ENCODE measurements around the gene LHFPL2. TPM values are rescaled to one million over a fixed set of nuclear protein-coding genes. Genes with fewer than 3 reads are reported as not detected.

Gene LHFPL2
- total RNA-seq, 2 donors from 2014 or later, result 15.5 to 18.7 TPM

DNA sequence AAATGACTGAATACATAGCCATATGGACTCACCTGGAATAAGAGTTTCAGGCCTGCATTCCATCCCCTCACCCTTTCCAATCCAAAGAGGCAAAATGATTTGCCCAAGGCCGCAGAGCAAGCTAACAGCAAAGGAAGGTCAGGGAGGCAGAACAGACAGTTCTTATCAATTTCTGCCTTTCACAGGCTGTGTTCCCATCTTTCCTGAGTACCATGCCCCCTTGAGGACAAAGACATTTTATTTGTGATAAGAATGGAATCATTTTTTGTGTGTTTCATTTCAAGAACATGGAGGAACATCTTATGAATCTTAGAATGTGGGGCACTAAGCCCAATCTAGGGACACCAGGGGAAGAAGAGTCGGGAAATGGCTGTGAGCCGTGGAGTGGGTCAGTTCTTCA, 13.9 kb downstream of the LHFPL2 start:
- H3K9me3 ChIP-seq, result no peaks in the 10 kb centered on the region
- no peak overlapping the region for H3K4me3 ChIP-seq
- DNase-seq (no peak), ATAC-seq (no peak)
- no peak overlapping the region for H3K27ac ChIP-seq
- 74 to 77% methylated on average over 3 of the region's 3 CpGs for WGBS, 2 donors
- TF ChIP-seq CTCF (IDR thresholded peaks at IDR 0.05) (peak in 2 of 7 experiments; percentile 15 to 22), POLR2A (IDR thresholded peaks at IDR 0.05) (no peak)
- intact Hi-C loops (cut with DNase I), result no loop called here
- H3K4me1 ChIP-seq, result peaks cover 43% of the 10 kb centered on the region
- H3K27me3 ChIP-seq, result no peaks in the 10 kb centered on the region
- no peaks in the 10 kb centered on the region for H3K36me3 ChIP-seq (replicated peaks in 1 of 2; ENCODE audit: insufficient read depth in 1 of 2, low read depth in 2 of 2)

DNA sequence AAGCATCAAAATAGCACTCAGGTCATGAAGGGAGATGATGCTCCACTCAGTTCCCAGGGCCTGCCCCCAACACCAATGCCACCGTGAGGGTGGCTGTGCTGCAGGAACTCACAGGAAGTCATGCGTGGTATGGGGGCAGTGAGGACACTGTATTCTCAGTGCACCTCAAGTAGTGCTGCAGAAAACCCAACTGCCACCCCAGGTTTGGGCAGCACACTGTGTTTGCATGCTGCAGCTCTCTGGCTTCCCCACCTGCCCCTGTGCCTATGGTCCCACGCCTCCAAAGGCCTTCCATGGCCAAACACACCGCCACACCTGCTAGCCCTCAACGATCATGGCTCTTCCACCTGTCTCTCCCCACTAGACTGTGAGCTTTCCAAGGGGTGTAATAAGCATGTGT, 14.3 kb downstream of the LHFPL2 start:
- Histone ChIP-seq H3K36me3 (replicated peaks in 1 of 2; ENCODE audit: insufficient read depth in 1 of 2, low read depth in 2 of 2) (no peaks in the 10 kb centered on the region), H3K9me3 (no peaks in the 10 kb centered on the region), H3K4me1 (peaks cover 39% of the 10 kb centered on the region), H3K4me3 (no peak overlapping the region), H3K27ac (no peak overlapping the region), H3K27me3 (no peaks in the 10 kb centered on the region)
- no peak for DNase-seq
- intact Hi-C loops (cut with DNase I), result no loop called here
- no peak for ATAC-seq
- WGBS, 2 donors, result 83 to 85% methylated on average over 4 to 5 of the region's 5 CpGs
- TF ChIP-seq POLR2A (IDR thresholded peaks at IDR 0.05), result no peak
- no peak for TF ChIP-seq CTCF (IDR thresholded peaks at IDR 0.05)

GRCh38 chr5:78633700-78634099, 14.9 kb downstream of the LHFPL2 start:
- Histone ChIP-seq H3K27ac (no peak overlapping the region), H3K36me3 (replicated peaks in 1 of 2; ENCODE audit: insufficient read depth in 1 of 2, low read depth in 2 of 2) (no peaks in the 10 kb centered on the region), H3K4me1 (peaks cover 34% of the 10 kb centered on the region), H3K9me3 (no peaks in the 10 kb centered on the region), H3K27me3 (no peaks in the 10 kb centered on the region), H3K4me3 (no peak overlapping the region)
- TF ChIP-seq CTCF (IDR thresholded peaks at IDR 0.05) (no peak), POLR2A (IDR thresholded peaks at IDR 0.05) (no peak)
- intact Hi-C loops (cut with DNase I), result no loop called here
- DNase-seq (no peak), ATAC-seq (no peak)
- WGBS, 2 donors, result 74 to 83% methylated on average over 2 of the region's 2 CpGs

GRCh38 chr5:78632467-78632866, 16.1 kb downstream of the LHFPL2 start:
- WGBS, 2 donors, result 85 to 88% methylated on average over 2 of the region's 2 CpGs

More at GRCh38 chr5:78632467-78632866, 16.1 kb downstream of the LHFPL2 start:
- intact Hi-C loops (cut with DNase I), result no loop called here
- no peaks in the 10 kb centered on the region for H3K36me3 ChIP-seq (replicated peaks in 1 of 2; ENCODE audit: insufficient read depth in 1 of 2, low read depth in 2 of 2)
- peaks cover 23% of the 10 kb centered on the region for H3K4me1 ChIP-seq
- no peak overlapping the region for H3K4me3 ChIP-seq
- ATAC-seq (no peak), DNase-seq (no peak)
- no peak overlapping the region for H3K27ac ChIP-seq
- no peaks in the 10 kb centered on the region for H3K27me3 ChIP-seq
- H3K9me3 ChIP-seq, result no peaks in the 10 kb centered on the region
- TF ChIP-seq POLR2A (IDR thresholded peaks at IDR 0.05), result no peak
- TF ChIP-seq CTCF (IDR thresholded peaks at IDR 0.05), result no peak

Measured in body of pancreas (tissue), 4 donors.